ENCODE data around the gene FMR1. TPM values are rescaled to one million over a fixed set of nuclear protein-coding genes. Genes with fewer than 3 reads are reported as not detected.

FMR1 gene
- total and polyA plus RNA-seq, 10 donors: 20.6 to 78.4 (median 57.9) TPM

GRCh38 chrX:147957291-147957690 lies 45.6 kb downstream of the FMR1 start:
- DNase-seq: no peak
- Histone ChIP-seq H3K36me3 (no peaks in the 10 kb centered on the region), H3K4me3 (no peak overlapping the region), H3K27ac (no peak overlapping the region), H3K27me3 (replicated peaks in 1 of 7) (no peaks in the 10 kb centered on the region), H3K4me1 (no peaks in the 10 kb centered on the region), H3K9me3 (no peaks in the 10 kb centered on the region)
- WGBS, 5 donors: 62 to 92% (median 84%) methylated on average over 2 of the region's 2 CpGs
- TF ChIP-seq POLR2AphosphoS5 (IDR thresholded peaks at IDR 0.05) (no peak), POLR2A (IDR thresholded peaks at IDR 0.05) (no peak)
- TF ChIP-seq, protein P1, sequence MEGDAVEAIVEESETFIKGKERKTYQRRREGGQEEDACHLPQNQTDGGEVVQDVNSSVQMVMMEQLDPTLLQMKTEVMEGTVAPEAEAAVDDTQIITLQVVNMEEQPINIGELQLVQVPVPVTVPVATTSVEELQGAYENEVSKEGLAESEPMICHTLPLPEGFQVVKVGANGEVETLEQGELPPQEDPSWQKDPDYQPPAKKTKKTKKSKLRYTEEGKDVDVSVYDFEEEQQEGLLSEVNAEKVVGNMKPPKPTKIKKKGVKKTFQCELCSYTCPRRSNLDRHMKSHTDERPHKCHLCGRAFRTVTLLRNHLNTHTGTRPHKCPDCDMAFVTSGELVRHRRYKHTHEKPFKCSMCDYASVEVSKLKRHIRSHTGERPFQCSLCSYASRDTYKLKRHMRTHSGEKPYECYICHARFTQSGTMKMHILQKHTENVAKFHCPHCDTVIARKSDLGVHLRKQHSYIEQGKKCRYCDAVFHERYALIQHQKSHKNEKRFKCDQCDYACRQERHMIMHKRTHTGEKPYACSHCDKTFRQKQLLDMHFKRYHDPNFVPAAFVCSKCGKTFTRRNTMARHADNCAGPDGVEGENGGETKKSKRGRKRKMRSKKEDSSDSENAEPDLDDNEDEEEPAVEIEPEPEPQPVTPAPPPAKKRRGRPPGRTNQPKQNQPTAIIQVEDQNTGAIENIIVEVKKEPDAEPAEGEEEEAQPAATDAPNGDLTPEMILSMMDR (IDR thresholded peaks at IDR 0.05 in 8 of 11, conservative IDR thresholded peaks at IDR 0.05 in 3 of 11): no peak
- intact Hi-C loops (cut with DNase I; ENCODE audit: low total_unique reads): no loop called here

DNA sequence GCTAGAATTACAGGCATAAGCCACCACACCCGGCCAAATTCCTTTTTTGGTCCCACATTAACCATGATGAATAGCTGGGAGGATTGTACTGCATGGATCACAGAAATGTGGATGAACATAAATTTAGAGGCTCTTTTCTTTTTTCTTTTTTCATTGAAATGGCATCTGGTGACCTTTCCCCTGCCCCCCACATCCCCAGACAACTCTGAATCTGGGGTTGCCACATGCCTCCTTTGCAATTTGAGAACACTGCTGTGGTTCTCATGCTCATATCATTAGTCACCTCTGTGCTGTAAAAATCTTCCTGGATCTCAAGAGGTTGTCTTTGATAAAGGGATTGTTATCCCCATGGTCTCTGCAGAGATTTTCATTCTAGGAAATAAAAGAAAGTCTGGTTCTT lies 46.6 kb downstream of the FMR1 start:
- no peaks in the 10 kb centered on the region for H3K36me3 ChIP-seq
- TF ChIP-seq POLR2A (IDR thresholded peaks at IDR 0.05) (no peak), POLR2AphosphoS5 (IDR thresholded peaks at IDR 0.05) (no peak)
- TF ChIP-seq, protein P1 (IDR thresholded peaks at IDR 0.05 in 8 of 11, conservative IDR thresholded peaks at IDR 0.05 in 3 of 11): no peak
- no peaks in the 10 kb centered on the region for H3K27me3 ChIP-seq (replicated peaks in 1 of 7)
- no peak overlapping the region for H3K4me3 ChIP-seq
- no peaks in the 10 kb centered on the region for H3K9me3 ChIP-seq
- H3K4me1 ChIP-seq: no peaks in the 10 kb centered on the region
- intact Hi-C loops (cut with DNase I; ENCODE audit: low total_unique reads): no loop called here
- no peak for DNase-seq
- no peak overlapping the region for H3K27ac ChIP-seq
- WGBS, 5 donors: 59 to 100% (median 92%) methylated on average over 1 of the region's 1 CpG

DNA sequence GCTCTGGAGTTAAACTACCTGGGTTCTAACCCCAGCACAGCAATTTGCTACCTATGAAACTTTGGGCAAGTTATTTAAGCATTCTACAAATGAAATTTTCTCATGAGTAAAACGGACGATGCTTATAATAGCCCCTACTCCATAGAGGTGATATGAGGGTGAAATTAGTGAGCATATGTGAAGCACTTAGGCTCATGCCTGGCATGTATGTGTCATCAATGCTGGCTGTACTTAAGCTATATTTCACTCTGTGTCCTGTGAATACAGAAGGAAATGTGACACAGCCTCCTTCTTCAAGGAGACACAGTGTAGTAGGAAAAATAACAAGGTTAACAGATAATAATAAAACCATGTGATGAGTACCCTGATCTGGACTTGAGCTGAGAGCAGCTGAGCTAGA lies 49.0 kb downstream of the FMR1 start:
- H3K9me3 ChIP-seq: no peaks in the 10 kb centered on the region
- 63 to 100% (median 92%) methylated on average over 2 of the region's 2 CpGs for WGBS, 5 donors
- DNase-seq: no peak
- TF ChIP-seq POLR2AphosphoS5 (IDR thresholded peaks at IDR 0.05) (no peak), POLR2A (IDR thresholded peaks at IDR 0.05) (no peak)
- TF ChIP-seq, protein P1 (IDR thresholded peaks at IDR 0.05 in 8 of 11, conservative IDR thresholded peaks at IDR 0.05 in 3 of 11): no peak
- no peak overlapping the region for H3K4me3 ChIP-seq
- H3K27ac ChIP-seq: no peak overlapping the region
- no peaks in the 10 kb centered on the region for H3K4me1 ChIP-seq
- intact Hi-C loops (cut with DNase I; ENCODE audit: low total_unique reads): no loop called here
- H3K27me3 ChIP-seq (replicated peaks in 1 of 7): no peaks in the 10 kb centered on the region
- H3K36me3 ChIP-seq: no peaks in the 10 kb centered on the region

DNA sequence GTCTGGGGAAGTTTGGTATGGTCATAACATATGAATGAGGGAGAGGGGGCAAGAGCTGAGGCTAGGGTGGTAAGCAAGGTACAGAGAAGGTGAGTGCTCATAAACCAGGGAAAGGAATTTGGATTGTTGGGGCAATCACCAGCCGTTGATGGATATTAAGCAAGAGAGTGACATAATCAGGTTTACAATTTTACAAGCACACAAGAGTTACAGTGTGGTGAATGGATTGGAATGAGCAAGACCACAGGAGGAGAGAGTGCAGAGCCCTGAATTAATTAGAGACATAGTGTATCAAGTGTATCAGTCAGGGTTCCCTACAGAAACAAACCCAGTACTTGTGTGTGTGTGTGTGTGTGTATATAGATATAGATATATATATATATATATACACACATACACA lies 50.8 kb downstream of the FMR1 start:
- intact Hi-C loops (cut with DNase I; ENCODE audit: low total_unique reads): no loop called here
- Histone ChIP-seq H3K27ac (no peak overlapping the region), H3K4me1 (no peaks in the 10 kb centered on the region), H3K27me3 (replicated peaks in 1 of 7) (no peaks in the 10 kb centered on the region), H3K9me3 (no peaks in the 10 kb centered on the region), H3K4me3 (no peak overlapping the region), H3K36me3 (no peaks in the 10 kb centered on the region)
- TF ChIP-seq, protein P1 (IDR thresholded peaks at IDR 0.05 in 8 of 11, conservative IDR thresholded peaks at IDR 0.05 in 3 of 11): no peak
- TF ChIP-seq POLR2A (IDR thresholded peaks at IDR 0.05) (no peak), POLR2AphosphoS5 (IDR thresholded peaks at IDR 0.05) (no peak)
- 69 to 79% (median 73%) methylated on average over 1 of the region's 1 CpG; no CpG with 5 or more reads in 1 of the 5 donors for WGBS, 5 donors
- DNase-seq: no peak
